GM19193 (cell line): ENCODE results near the gene SEL1L3.

ENCODE experiments used
- POLR2A ChIP-seq: IDR thresholded peaks from 4 replicates; pipeline ENCODE4 v1.6.1; 2011; ENCODE audit not compliant: insufficient read depth, insufficient read length; ENCODE audit errors: extremely low read depth

SEL1L3 gene

DNA sequence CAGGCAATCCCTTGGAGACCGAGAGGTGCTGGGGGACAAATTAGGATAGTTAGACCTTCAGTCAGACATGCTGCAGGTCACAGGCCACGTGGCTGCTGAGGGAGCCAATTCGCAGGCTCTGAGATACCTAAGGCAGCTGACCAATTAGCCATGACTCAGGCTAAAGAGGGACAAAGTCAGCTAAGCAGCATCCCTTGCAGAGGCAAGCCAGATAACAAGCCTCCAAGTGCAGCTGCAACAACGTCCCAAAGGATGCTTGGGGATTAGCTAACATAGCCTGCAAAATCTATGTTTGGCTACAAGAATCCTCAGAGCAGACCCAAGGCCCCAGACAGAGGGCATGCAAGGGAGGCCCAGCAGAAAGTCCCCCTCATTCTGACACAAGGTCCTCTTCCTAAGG is 93.5 kb downstream of the SEL1L3 start:
- no peak for TF ChIP-seq POLR2A

DNA sequence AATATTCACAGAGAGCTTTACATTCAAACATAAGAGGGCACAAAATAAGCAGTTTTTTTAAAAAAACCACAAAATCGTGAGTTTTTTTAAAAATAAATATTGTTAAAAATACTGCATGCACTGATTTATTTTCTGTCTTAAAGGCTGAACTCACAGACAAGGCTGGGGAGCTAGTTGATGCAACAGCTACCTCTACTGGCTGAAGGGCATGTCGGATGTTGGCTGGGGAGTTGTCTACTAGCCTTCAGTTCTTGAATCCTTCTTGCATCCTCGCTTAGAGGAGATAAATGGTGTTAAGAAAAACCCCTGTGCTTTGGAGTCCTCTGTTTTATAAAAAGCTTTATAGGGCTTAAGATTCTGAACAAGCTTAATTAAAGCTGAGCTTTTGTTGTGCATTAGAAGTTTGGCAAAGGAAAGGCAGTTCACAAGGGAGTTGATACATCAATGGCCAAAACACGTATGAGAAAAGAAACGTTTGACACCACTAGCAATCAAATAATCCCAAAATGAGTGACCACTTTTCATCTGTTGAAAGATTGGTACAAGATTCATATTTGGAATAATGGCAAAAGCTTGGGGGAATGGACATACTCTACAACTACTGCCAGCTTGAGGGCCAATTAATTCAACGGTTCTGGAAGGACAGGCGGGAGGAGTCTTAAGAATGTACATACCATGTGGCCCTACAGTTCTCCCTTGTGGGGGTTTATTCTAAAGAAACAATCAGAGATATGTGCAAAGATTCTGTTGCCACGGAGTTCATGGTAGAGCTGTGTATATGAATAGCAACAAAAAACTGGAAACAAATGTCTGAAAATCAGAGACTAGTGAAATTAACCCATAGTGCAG is 94.7 kb downstream of the SEL1L3 start:
- no peak for TF ChIP-seq POLR2A

DNA sequence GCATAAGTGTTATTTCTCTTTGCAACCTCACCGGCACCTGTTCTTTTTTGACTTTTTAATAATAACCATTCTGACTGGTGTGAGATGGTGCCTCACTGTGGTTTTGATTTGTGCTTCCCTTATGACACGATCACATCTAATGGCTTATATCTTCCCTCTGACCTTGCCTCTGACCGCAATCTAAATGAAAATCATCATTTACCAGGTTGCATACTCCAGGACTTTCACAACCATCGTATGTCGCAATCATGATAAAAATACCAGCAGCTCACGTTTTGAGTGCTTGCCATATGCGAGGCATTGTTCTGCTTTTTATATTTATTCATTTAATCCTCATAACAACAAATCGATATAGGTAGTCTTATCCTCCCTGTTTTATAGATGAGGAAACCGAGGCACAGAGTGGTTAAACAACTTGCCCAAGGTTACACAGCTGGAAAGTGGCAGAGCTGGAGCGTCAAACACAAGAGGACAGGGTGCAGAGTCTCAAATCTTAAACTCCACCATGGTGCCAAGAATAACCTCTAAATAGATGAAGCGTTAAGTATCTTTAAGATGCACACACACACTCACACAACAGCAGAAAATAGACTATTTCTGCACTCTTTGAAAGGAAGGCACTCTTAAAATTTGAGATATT is 102.2 kb downstream of the SEL1L3 start:
- TF ChIP-seq POLR2A = no peak

DNA sequence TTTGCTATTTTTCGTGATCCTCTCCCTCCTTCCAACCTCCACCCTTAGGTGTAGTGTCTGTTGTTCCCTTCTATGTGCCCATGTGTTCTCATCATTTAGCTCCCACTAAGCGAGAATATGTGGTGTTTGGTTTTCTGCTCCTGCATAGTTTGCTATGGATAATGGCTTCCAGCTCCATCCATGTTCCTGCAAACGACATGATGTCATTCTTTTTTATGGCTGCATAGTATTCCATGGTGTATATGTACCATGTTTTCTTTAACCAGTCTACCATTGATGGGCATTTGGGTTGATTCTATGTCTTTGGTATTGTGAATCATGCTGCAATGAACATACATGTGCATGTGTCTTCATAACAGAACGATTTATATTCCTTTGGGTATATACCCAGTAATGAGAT is 102.7 kb downstream of the SEL1L3 start:
- no peak for TF ChIP-seq POLR2A

DNA sequence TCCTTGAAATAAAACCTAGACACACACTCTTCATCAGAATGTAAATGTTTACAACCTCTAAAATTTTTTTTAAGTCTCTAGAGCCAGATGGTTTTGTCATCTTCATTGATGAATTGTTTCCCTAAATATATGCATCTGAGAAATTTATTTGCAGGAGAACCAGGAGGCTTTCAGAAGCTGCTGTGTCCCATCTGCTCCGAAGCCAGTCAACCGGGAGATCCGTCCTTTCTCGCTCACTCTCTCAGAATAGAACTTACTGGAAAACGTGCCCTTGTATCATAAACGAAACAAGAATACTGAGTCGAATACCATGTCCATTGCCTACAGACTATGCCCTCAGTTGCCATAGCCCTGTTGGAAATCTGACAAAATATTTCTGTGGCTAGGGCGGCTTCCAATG is 103.7 kb downstream of the SEL1L3 start:
- TF ChIP-seq POLR2A = no peak

DNA sequence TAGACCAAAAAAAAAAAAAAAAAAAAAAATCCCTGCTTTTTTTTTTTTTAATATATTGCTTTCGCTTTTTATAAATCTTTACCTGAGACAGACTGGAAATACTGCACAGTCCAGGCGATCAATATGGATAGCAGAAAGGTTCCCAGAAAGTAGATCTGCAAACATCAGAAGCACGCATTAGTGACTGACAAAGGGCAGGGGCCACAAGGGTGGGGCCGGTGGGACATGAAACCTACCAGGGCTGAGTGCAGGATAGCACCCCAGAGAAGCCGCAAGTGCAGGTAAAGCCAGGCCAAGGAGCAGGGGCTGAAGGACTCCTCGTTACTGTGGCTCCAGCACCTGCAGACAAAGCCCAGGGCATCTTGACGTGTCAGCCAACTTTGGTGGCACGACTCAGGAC is 105.3 kb downstream of the SEL1L3 start:
- TF ChIP-seq POLR2A = no peak

DNA sequence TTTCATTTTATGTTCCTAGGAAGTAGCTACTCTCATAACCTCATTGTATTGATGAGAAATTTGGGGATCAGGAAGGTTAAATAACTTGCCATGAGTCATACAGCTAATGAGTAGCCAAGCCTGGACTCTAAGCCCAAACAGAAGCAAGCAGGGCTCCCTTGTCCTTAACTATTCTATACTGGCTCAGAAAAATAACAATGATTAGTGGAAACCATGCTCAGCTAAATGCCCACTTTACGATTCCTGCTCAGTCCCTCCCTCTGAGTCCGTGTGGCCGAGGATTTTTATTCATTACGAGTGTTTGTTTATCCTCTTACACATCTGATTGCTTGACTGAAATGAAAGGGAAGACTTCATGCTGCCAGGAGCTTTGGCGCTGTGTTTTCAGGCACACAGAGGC is 106.3 kb downstream of the SEL1L3 start:
- no peak for TF ChIP-seq POLR2A

DNA sequence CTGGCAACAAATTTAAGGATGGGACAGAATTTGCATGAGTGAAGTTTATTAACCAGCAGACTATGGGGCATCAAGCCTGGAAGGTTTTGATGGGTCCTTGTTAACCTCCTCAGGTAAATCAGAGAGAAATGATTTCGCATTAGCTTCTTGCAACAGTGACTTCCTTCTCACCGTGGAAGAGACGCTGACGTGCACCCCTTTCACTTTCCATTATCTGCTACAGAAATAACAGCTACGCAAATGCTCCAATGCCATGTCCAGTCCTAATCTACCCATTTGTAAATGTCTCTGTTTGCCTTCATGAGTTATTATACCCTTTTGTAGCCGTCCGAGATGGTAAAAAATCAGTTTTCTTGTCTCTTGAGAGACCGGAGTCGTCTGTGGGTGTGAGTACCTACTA is 106.9 kb downstream of the SEL1L3 start:
- TF ChIP-seq POLR2A = no peak

DNA sequence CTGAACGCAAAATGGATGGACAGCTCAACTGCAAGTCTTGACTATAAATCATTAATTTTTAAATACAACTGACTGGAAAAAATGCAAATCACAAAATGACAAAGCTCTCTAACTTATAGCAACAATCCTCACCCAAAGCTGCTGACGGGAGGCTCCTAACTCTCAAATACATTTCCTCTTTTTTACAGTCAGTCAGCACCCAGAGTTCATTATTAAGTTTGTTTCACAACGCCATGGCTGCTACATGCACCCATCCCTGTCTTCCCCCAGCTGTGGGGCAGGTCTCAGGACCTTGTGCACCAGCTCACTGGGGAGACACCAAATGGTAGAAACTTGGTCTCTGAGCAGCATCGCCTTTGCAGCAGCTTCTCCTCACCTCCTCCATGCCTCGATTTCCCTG is 109.5 kb downstream of the SEL1L3 start:
- no peak for TF ChIP-seq POLR2A

DNA sequence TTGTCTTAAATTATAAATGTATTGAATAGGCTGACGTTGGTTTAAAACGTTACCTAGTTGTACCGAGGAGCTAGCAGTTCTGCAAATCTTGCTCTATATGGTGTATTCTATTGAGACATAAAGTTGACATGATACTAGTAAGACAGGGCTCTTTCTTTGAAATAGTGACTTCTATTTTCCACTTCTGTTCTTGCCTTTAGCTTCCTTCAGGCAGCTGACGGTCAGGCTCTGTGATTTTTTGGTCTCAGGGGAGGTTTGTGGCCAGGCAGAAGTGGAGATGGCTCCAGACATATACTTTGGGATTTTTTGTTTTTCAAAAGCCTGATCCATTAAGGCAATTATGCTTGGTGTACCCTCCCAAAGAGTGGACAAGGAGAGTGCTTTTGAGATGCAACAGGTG is 111.9 kb downstream of the SEL1L3 start:
- no peak for TF ChIP-seq POLR2A

DNA sequence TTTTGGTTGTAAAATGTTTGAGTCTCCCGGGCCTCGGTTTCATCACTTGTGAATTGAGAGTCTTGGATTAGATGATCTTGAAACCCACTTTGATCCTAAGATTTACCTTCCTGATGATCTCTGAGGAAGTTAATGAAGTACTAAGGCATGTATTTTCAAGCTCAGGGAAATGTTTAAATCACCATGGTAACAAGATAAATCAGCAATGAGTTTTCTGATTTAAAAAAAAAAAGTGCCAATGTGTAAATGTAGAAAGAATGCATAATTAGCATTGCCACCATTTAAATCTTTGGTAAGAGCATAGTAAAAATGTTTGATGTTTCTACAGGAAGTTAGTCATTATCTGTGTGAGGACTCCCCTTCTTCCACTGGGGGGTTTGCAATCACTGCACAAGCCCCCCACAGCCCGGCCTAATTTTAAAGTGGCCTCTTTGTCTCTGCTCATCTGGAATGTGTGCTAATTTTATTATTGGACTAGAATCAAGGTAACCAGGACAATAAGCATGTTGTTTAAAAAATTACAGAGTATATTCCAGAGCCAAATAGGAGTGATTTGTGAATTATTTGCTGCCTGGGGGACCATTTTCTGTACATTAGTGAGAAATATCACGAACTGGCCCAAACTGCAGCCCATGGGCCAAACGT is 113.5 kb downstream of the SEL1L3 start:
- TF ChIP-seq POLR2A = no peak

DNA sequence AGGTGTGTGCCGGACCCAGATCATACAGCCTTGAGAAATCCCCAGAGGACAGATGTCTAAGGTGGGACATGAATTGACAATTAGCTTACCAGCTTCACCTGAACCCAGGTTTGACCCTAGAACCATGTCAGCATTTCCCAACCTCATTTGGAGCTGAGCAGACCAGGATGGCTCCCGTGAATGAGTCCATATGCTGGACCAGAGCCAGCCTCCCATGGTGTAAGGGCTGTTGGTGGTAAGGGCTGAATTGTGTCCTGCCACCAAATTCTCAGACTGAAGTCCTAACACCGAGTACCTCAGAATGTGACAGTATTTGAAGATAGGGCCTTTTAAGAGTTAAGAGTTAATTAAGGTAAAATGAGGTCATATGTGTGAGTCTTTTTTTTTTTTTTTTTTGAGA is 118.8 kb downstream of the SEL1L3 start:
- TF ChIP-seq POLR2A = no peak

DNA sequence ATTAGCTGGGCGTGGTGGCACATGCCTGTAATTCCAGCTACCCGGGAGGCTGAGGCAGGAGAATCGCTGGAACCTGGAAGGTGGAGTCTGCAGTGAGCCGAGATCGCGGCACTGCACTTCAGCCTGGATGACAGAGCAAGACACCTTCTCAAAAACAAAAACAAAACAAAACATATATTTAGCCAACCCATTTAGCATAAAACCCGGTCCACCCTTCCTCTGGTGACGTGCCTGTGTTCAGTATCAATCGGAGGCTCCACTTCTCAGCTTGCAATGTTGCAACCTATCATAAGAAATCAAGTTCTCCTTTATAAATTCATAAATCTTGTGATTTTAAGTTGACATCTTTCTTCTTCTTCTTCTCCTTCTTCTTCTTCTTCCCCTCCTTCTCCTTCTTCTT is 133.2 kb downstream of the SEL1L3 start:
- no peak for TF ChIP-seq POLR2A

DNA sequence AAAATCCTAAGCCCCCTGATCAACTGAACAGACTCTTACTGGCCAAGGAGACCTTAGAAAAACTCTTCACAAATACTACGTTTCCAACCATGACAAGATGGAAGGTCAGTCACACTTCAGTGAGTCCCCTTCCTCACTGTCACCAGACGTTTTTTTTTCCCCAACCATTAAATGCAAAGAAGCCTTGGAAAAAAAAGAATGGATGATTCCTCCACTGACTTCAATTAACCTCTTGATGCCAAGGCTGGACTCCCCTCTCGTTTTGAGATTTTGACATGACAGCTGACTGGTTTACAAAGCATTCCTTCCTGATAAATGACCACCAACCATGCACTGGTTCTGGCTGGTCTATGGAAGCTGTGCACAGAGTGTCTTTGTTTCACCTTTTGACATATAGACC is 133.9 kb downstream of the SEL1L3 start:
- TF ChIP-seq POLR2A = no peak

DNA sequence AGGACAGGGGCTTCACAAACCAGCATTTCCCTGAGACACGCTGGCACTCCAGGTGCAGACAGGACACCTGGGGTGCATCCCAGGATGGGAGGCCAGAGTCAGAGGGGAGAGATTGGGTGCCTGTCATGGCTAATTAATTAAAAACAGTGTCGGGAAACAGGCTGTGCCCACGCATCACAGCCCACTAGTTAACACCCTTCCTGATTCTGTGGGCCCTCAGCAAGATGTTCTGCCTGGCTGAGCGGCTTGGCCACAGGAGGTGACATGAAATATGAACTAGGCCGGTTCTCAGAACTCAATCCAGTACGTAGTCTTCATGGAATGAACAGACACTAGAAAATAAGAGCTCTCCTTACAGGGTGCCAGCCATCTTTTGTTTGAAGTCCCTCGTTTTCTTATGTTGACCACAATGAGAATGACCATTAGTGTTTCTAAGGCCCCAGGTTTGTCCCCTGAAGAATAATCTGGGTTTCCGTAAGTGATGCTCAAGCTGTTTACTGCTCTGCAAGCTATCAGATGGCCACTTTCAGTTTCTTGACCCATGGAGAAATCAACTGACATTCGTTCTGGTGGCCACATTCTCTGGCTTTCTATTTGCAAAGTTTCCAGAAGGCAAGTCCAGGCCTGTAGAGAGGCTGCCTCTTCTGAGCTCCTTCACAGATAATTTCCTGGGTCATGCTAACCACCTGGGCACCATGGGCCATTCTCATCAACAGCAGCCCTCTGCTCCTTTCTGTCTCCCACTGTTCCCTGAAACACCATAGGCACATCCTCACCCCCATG is 134.9 kb downstream of the SEL1L3 start:
- no peak for TF ChIP-seq POLR2A
